VCaP (cell line): Measurements from ENCODE around the gene CACNG8.

Experiments used
- H3K27ac ChIP-seq: fragments of 450-650 bp; 2 replicates; pipeline ENCODE4 v1.5.1; 2017
- CTCF ChIP-seq: fragments of 450-650 bp; conservative IDR thresholded peaks from 2 replicates; pipeline ENCODE4 v1.5.1; 2017; ENCODE audit warnings: mild to moderate bottlenecking, moderate library complexity

The CACNG8 gene

GRCh38 chr19:53985863-53986262 is 23.1 kb downstream of the CACNG8 start:
- TF ChIP-seq CTCF = no peak
- peak overlapping the region; percentile 56 for H3K27ac ChIP-seq

GRCh38 chr19:53988981-53989380 is 26.2 kb downstream of the CACNG8 start:
- H3K27ac ChIP-seq = no peak overlapping the region
- TF ChIP-seq CTCF = no peak

GRCh38 chr19:53989600-53990533 is 27.1 kb downstream of the CACNG8 start:
- no peak for TF ChIP-seq CTCF
- H3K27ac ChIP-seq = peak overlapping the region; percentile 24; the same call in 1 of the 2 replicates

GRCh38 chr19:53991224-53992113 is 28.7 kb downstream of the CACNG8 start, which contains the start of gene CACNG6:
TSS of gene CACNG6 (plus strand) at chr19:53991637. CDS start at chr19:53992878, 1,241 bp downstream.
- no peak for TF ChIP-seq CTCF
- no peak within 1 kb of the TSS; the same call in 1 of the 2 replicates for H3K27ac ChIP-seq

- no peak overlapping the region for H3K27ac ChIP-seq
- TF ChIP-seq CTCF = no peak
Observed at GRCh38 chr19:53992211-53992610, 29.5 kb downstream of the CACNG8 start.

GRCh38 chr19:53992815-53993214 is 30.1 kb downstream of the CACNG8 start:
- TF ChIP-seq CTCF = no peak
- no peak overlapping the region for H3K27ac ChIP-seq

- H3K27ac ChIP-seq = no peak overlapping the region
- no peak for TF ChIP-seq CTCF
Observed at GRCh38 chr19:53993448-53993847, 30.7 kb downstream of the CACNG8 start.
